Subcutaneous abdominal adipose tissue (tissue), 5 donors: Measurements from ENCODE around the gene RAB40C.
A peak's percentile ranks its signal among the peaks of the same experiment; 100 is the strongest.

Experiments
- H3K27ac ChIP-seq: one replicate; pipeline ENCODE4 v1.7.0; 2013; ENCODE audit warnings: low read depth, mild to moderate bottlenecking, inconsistent platforms, low read length, moderate library complexity
- H3K27me3 ChIP-seq, 5 donors: one replicate each; pipeline ENCODE4 v1.7.0; 2013; ENCODE audit warnings: low read length in 5 of 5, inconsistent platforms in 1 of 5; ENCODE audit not compliant: control insufficient read depth in 5 of 5, insufficient read depth in 4 of 5
- H3K36me3 ChIP-seq, 5 donors: one replicate each; pipeline ENCODE4 v1.7.0; 2013; ENCODE audit warnings: low read length in 5 of 5; ENCODE audit not compliant: control insufficient read depth in 5 of 5, insufficient read depth in 5 of 5
- H3K4me1 ChIP-seq, 5 donors: one replicate each; pipeline ENCODE4 v1.7.0; 2013; ENCODE audit warnings: low read length in 5 of 5, mild to moderate bottlenecking in 3 of 5, moderate library complexity in 1 of 5; ENCODE audit not compliant: control insufficient read depth in 5 of 5, insufficient read depth in 5 of 5
- H3K4me3 ChIP-seq, 5 donors: one replicate each; pipeline ENCODE4 v1.7.0; 2013; ENCODE audit warnings: low read length in 5 of 5, low read depth in 1 of 5
- H3K9ac ChIP-seq, 5 donors: one replicate each; pipeline ENCODE4 v1.7.0; 2013; ENCODE audit warnings: low read length in 5 of 5, mild to moderate bottlenecking in 4 of 5, moderate library complexity in 3 of 5
- H3K9me3 ChIP-seq, 5 donors: one replicate each; pipeline ENCODE4 v1.7.0; 2013; ENCODE audit warnings: low read length in 5 of 5; ENCODE audit not compliant: control insufficient read depth in 5 of 5
- donor health status: healthy.
- donor health status: healthy.
- donor health status: healthy.
- donor health status: healthy.
- donor health status: healthy.

RAB40C gene

DNA sequence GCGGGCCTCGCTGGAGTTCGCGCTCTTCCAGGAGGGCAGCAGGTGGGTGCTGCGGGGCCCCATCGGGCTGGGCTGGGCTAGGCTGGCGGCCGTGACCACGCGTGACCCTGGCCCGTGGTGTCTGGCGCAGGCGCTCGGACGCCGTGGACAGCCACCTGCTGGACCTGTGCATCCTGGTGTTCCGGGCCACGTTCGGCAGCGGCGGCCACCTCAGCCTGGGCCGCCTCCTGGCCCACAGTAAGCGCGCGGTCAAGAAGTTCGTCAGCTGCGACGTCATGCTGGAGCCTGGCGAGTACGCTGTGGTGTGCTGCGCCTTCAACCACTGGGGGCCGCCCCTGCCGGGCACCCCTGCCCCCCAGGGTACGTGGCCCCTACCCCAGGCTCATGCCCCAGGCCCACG lies 37.7 kb upstream of the RAB40C start:
- Histone ChIP-seq H3K4me3 (no peak overlapping the region), H3K27ac (no peak overlapping the region), H3K9me3 (no peaks in the 10 kb centered on the region), H3K36me3 (peaks cover 0 to 44% (median 34%) of the 10 kb centered on the region in 5 donors), H3K9ac (no peak overlapping the region), H3K4me1 (peaks cover 0 to 10% (median 4%) of the 10 kb centered on the region in 5 donors), H3K27me3 (peaks cover 0 to 3% (median 0%) of the 10 kb centered on the region in 5 donors)

DNA sequence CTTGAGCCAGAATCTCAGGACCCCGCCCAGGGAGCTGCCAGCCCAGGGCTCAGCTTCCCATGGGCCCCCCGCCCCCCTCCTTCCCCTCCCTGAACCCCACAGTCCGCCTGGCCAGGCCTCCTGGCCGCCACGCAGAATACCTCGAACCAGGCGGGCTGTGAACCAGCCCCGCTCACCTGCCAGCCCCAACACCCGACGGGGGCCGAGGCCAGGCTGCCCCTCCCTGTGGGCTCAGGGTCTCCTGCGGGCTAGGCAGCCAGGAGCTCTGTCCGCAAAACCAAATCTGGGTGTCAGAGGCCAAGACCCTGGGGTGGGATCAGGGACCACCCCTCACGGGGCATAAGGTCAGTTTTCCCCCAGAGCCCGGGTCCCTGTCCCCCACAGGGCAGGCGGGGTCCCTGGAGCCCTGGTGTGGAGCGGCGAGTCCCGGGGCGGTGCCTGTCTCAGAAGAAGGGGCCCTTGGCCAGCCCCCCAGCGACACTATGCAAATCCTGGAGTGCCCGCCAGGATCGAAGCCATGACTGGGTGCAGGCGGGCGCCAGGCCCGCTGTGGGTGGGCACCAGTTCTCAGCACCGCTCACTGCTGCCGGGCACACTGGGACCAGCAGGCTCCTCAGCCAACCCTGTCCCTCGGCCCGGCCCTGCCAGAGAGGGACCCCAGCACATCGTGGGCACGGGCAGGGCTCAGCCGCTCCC lies 36.1 kb upstream of the RAB40C start:
- peaks cover 0 to 5% (median 0%) of the 10 kb centered on the region in 5 donors for H3K4me1 ChIP-seq
- H3K4me3 ChIP-seq: no peak overlapping the region
- H3K9ac ChIP-seq: no peak overlapping the region
- peaks cover 3 to 14% (median 7%) of the 10 kb centered on the region in 5 donors for H3K27me3 ChIP-seq
- H3K27ac ChIP-seq: no peak overlapping the region
- H3K9me3 ChIP-seq: no peaks in the 10 kb centered on the region
- peaks cover 0 to 31% (median 26%) of the 10 kb centered on the region in 5 donors for H3K36me3 ChIP-seq

DNA sequence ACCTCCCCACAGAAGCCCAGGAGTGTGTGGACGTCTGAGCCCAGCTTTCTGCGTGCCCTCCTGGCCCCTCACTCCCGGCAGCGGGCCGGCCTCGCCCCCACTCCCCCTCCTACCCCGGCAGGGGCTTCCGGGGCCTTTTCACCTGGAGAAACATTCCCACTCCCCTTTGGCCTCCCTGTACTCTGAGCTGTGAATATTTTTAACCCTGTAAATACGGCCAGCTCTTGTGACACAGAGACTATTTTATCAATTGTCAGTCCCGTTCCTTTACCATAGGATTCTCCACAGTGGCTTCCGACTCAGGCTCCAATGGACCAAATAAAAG lies 35.6 kb upstream of the RAB40C start:
- Histone ChIP-seq H3K4me3 (no peak overlapping the region), H3K9ac (no peak overlapping the region), H3K36me3 (peaks cover 0 to 27% (median 22%) of the 10 kb centered on the region in 5 donors), H3K27me3 (peaks cover 8 to 19% (median 11%) of the 10 kb centered on the region in 5 donors), H3K27ac (no peak overlapping the region), H3K4me1 (peaks cover 0 to 8% (median 0%) of the 10 kb centered on the region in 5 donors), H3K9me3 (no peaks in the 10 kb centered on the region)

GRCh38 chr16:554640-555365 lies 35.1 kb upstream of the RAB40C start:
- no peak overlapping the region for H3K9ac ChIP-seq
- peak overlapping the region in 2 of 5 donors; percentile 4 to 40 for H3K4me3 ChIP-seq
- H3K36me3 ChIP-seq: peaks cover 0 to 23% (median 19%) of the 10 kb centered on the region in 5 donors

GRCh38 chr16:555528-556473 lies 34.1 kb upstream of the RAB40C start:
- no peak overlapping the region for H3K27ac ChIP-seq
- peaks cover 0 to 19% (median 17%) of the 10 kb centered on the region in 5 donors for H3K36me3 ChIP-seq
- no peak overlapping the region for H3K9ac ChIP-seq
- H3K9me3 ChIP-seq: no peaks in the 10 kb centered on the region
- no peak overlapping the region for H3K4me3 ChIP-seq
- peaks cover 13 to 26% (median 18%) of the 10 kb centered on the region in 5 donors for H3K27me3 ChIP-seq
- peaks cover 0 to 13% (median 3%) of the 10 kb centered on the region in 5 donors for H3K4me1 ChIP-seq

More at GRCh38 chr16:554640-555365, 35.1 kb upstream of the RAB40C start:
- Histone ChIP-seq H3K4me1 (peaks cover 0 to 13% (median 3%) of the 10 kb centered on the region in 5 donors), H3K27me3 (peaks cover 13 to 24% (median 17%) of the 10 kb centered on the region in 5 donors), H3K9me3 (no peaks in the 10 kb centered on the region), H3K27ac (no peak overlapping the region)

GRCh38 chr16:556474-557173 lies 33.2 kb upstream of the RAB40C start:
- Histone ChIP-seq H3K36me3 (peaks cover 0 to 13% (median 12%) of the 10 kb centered on the region in 5 donors), H3K4me3 (no peak overlapping the region), H3K4me1 (peaks cover 0 to 13% (median 3%) of the 10 kb centered on the region in 5 donors), H3K9ac (no peak overlapping the region), H3K27me3 (peaks cover 20 to 34% (median 26%) of the 10 kb centered on the region in 5 donors), H3K9me3 (no peaks in the 10 kb centered on the region), H3K27ac (no peak overlapping the region)

GRCh38 chr16:557463-558297 lies 32.2 kb upstream of the RAB40C start:
- H3K36me3 ChIP-seq: peaks cover 0 to 4% (median 4%) of the 10 kb centered on the region in 5 donors
- peaks cover 0 to 13% (median 3%) of the 10 kb centered on the region in 5 donors for H3K4me1 ChIP-seq
- H3K27ac ChIP-seq: no peak overlapping the region
- peaks cover 20 to 42% (median 34%) of the 10 kb centered on the region in 5 donors for H3K27me3 ChIP-seq
- no peak overlapping the region for H3K4me3 ChIP-seq
- H3K9me3 ChIP-seq: no peaks in the 10 kb centered on the region
- H3K9ac ChIP-seq: no peak overlapping the region

- H3K9me3 ChIP-seq: no peaks in the 10 kb centered on the region
- peaks cover 0 to under 1% (median 0%) of the 10 kb centered on the region in 5 donors for H3K36me3 ChIP-seq
- H3K4me3 ChIP-seq: no peak overlapping the region
- H3K9ac ChIP-seq: no peak overlapping the region
- H3K27me3 ChIP-seq: peaks cover 24 to 42% (median 38%) of the 10 kb centered on the region in 5 donors
- H3K4me1 ChIP-seq: peaks cover 0 to 13% (median 3%) of the 10 kb centered on the region in 5 donors
- no peak overlapping the region for H3K27ac ChIP-seq
Measured at GRCh38 chr16:558298-559020, 31.4 kb upstream of the RAB40C start.
